ENCODE results near the gene PA2G4.

The PA2G4 gene

GRCh38 chr12:56127888-56128669, 23.7 kb downstream of the PA2G4 start, which contains the start of gene ESYT1:
Gene ESYT1, plus strand, starts transcription at chr12:56128267. Its CDS starts 53 bp downstream, at chr12:56128320.
- H3K9me3 ChIP-seq (ENCODE audit: control insufficient read depth, insufficient read depth, low read length), result no peaks in the 10 kb centered on the region
- H3K27ac ChIP-seq (ENCODE audit: low read depth, low read length), result peak within 1 kb of the TSS; percentile 95
- H3K9ac ChIP-seq (ENCODE audit: low read depth, low read length), result peak within 1 kb of the TSS; percentile 80
- H3K27me3 ChIP-seq (ENCODE audit: control insufficient read depth, insufficient read depth, low read length), result no peaks in the 10 kb centered on the region
- peaks cover 27% of the 10 kb centered on the region for H3K36me3 ChIP-seq (ENCODE audit: control insufficient read depth, insufficient read depth, low read length)
- H3K4me3 ChIP-seq (ENCODE audit: low read depth, low read length), result peak within 1 kb of the TSS; percentile 82
- H3K4me1 ChIP-seq (ENCODE audit: control insufficient read depth, insufficient read depth, low read length), result peaks cover 19% of the 10 kb centered on the region

- H3K4me1 ChIP-seq (ENCODE audit: control insufficient read depth, insufficient read depth, low read length), result peaks cover 19% of the 10 kb centered on the region
Measured at GRCh38 chr12:56128670-56129205, 24.4 kb downstream of the PA2G4 start.

GRCh38 chr12:56129206-56129941, 25.0 kb downstream of the PA2G4 start:
- Histone ChIP-seq H3K9me3 (ENCODE audit: control insufficient read depth, insufficient read depth, low read length) (no peaks in the 10 kb centered on the region), H3K27ac (ENCODE audit: low read depth, low read length) (peak overlapping the region; percentile 48), H3K4me1 (ENCODE audit: control insufficient read depth, insufficient read depth, low read length) (peaks cover 19% of the 10 kb centered on the region), H3K36me3 (ENCODE audit: control insufficient read depth, insufficient read depth, low read length) (peaks cover 40% of the 10 kb centered on the region), H3K9ac (ENCODE audit: low read depth, low read length) (peak overlapping the region; percentile 80), H3K27me3 (ENCODE audit: control insufficient read depth, insufficient read depth, low read length) (no peaks in the 10 kb centered on the region), H3K4me3 (ENCODE audit: low read depth, low read length) (peak overlapping the region; percentile 82)

More at GRCh38 chr12:56128670-56129205, 24.4 kb downstream of the PA2G4 start:
- no peaks in the 10 kb centered on the region for H3K27me3 ChIP-seq (ENCODE audit: control insufficient read depth, insufficient read depth, low read length)
- H3K36me3 ChIP-seq (ENCODE audit: control insufficient read depth, insufficient read depth, low read length), result peaks cover 34% of the 10 kb centered on the region
- H3K4me3 ChIP-seq (ENCODE audit: low read depth, low read length), result peak overlapping the region; percentile 82
- no peaks in the 10 kb centered on the region for H3K9me3 ChIP-seq (ENCODE audit: control insufficient read depth, insufficient read depth, low read length)
- H3K9ac ChIP-seq (ENCODE audit: low read depth, low read length), result peak overlapping the region; percentile 80
- peak overlapping the region; percentile 95 for H3K27ac ChIP-seq (ENCODE audit: low read depth, low read length)

GRCh38 chr12:56129942-56130495, 25.7 kb downstream of the PA2G4 start:
- Histone ChIP-seq H3K4me1 (ENCODE audit: control insufficient read depth, insufficient read depth, low read length) (peaks cover 19% of the 10 kb centered on the region), H3K27me3 (ENCODE audit: control insufficient read depth, insufficient read depth, low read length) (no peaks in the 10 kb centered on the region), H3K9me3 (ENCODE audit: control insufficient read depth, insufficient read depth, low read length) (no peaks in the 10 kb centered on the region), H3K36me3 (ENCODE audit: control insufficient read depth, insufficient read depth, low read length) (peaks cover 46% of the 10 kb centered on the region), H3K4me3 (ENCODE audit: low read depth, low read length) (peak overlapping the region; percentile 82), H3K9ac (ENCODE audit: low read depth, low read length) (no peak overlapping the region), H3K27ac (ENCODE audit: low read depth, low read length) (no peak overlapping the region)

GRCh38 chr12:56130876-56131275, 26.5 kb downstream of the PA2G4 start:
- Histone ChIP-seq H3K9ac (ENCODE audit: low read depth, low read length) (no peak overlapping the region), H3K27ac (ENCODE audit: low read depth, low read length) (no peak overlapping the region), H3K4me1 (ENCODE audit: control insufficient read depth, insufficient read depth, low read length) (peaks cover 19% of the 10 kb centered on the region), H3K36me3 (ENCODE audit: control insufficient read depth, insufficient read depth, low read length) (peaks cover 50% of the 10 kb centered on the region), H3K27me3 (ENCODE audit: control insufficient read depth, insufficient read depth, low read length) (no peaks in the 10 kb centered on the region), H3K9me3 (ENCODE audit: control insufficient read depth, insufficient read depth, low read length) (no peaks in the 10 kb centered on the region), H3K4me3 (ENCODE audit: low read depth, low read length) (no peak overlapping the region)

GRCh38 chr12:56134897-56135296, 30.5 kb downstream of the PA2G4 start:
- Histone ChIP-seq H3K36me3 (ENCODE audit: control insufficient read depth, insufficient read depth, low read length) (peaks cover 86% of the 10 kb centered on the region), H3K27me3 (ENCODE audit: control insufficient read depth, insufficient read depth, low read length) (no peaks in the 10 kb centered on the region)

GRCh38 chr12:56137853-56138571, 33.7 kb downstream of the PA2G4 start:
- Histone ChIP-seq H3K27me3 (ENCODE audit: control insufficient read depth, insufficient read depth, low read length) (no peaks in the 10 kb centered on the region), H3K4me3 (ENCODE audit: low read depth, low read length) (no peak overlapping the region), H3K27ac (ENCODE audit: low read depth, low read length) (no peak overlapping the region), H3K9me3 (ENCODE audit: control insufficient read depth, insufficient read depth, low read length) (0 out of 2 replicates have a peak, but pooled peaks cover 4% of the 10 kb centered on the region), H3K9ac (ENCODE audit: low read depth, low read length) (no peak overlapping the region), H3K4me1 (ENCODE audit: control insufficient read depth, insufficient read depth, low read length) (no peaks in the 10 kb centered on the region), H3K36me3 (ENCODE audit: control insufficient read depth, insufficient read depth, low read length) (peaks cover 87% of the 10 kb centered on the region)

More at GRCh38 chr12:56134897-56135296, 30.5 kb downstream of the PA2G4 start:
- no peak overlapping the region for H3K27ac ChIP-seq (ENCODE audit: low read depth, low read length)
- no peak overlapping the region for H3K4me3 ChIP-seq (ENCODE audit: low read depth, low read length)
- H3K9me3 ChIP-seq (ENCODE audit: control insufficient read depth, insufficient read depth, low read length), result no peaks in the 10 kb centered on the region
- H3K9ac ChIP-seq (ENCODE audit: low read depth, low read length), result no peak overlapping the region
- no peaks in the 10 kb centered on the region for H3K4me1 ChIP-seq (ENCODE audit: control insufficient read depth, insufficient read depth, low read length)

GRCh38 chr12:56141946-56142784, 37.8 kb downstream of the PA2G4 start:
- 0 out of 2 replicates have a peak, but pooled peaks cover 4% of the 10 kb centered on the region for H3K9me3 ChIP-seq (ENCODE audit: control insufficient read depth, insufficient read depth, low read length)
- no peak overlapping the region for H3K27ac ChIP-seq (ENCODE audit: low read depth, low read length)
- H3K9ac ChIP-seq (ENCODE audit: low read depth, low read length), result no peak overlapping the region
- H3K4me1 ChIP-seq (ENCODE audit: control insufficient read depth, insufficient read depth, low read length), result no peaks in the 10 kb centered on the region
- H3K27me3 ChIP-seq (ENCODE audit: control insufficient read depth, insufficient read depth, low read length), result no peaks in the 10 kb centered on the region
- H3K4me3 ChIP-seq (ENCODE audit: low read depth, low read length), result no peak overlapping the region
- H3K36me3 ChIP-seq (ENCODE audit: control insufficient read depth, insufficient read depth, low read length), result peaks cover 79% of the 10 kb centered on the region

GRCh38 chr12:56143217-56143616, 38.9 kb downstream of the PA2G4 start:
- no peaks in the 10 kb centered on the region for H3K4me1 ChIP-seq (ENCODE audit: control insufficient read depth, insufficient read depth, low read length)
- H3K9me3 ChIP-seq (ENCODE audit: control insufficient read depth, insufficient read depth, low read length), result 0 out of 2 replicates have a peak, but pooled peaks cover 4% of the 10 kb centered on the region
- peaks cover 68% of the 10 kb centered on the region for H3K36me3 ChIP-seq (ENCODE audit: control insufficient read depth, insufficient read depth, low read length)
- H3K4me3 ChIP-seq (ENCODE audit: low read depth, low read length), result no peak overlapping the region
- no peak overlapping the region for H3K9ac ChIP-seq (ENCODE audit: low read depth, low read length)
- no peak overlapping the region for H3K27ac ChIP-seq (ENCODE audit: low read depth, low read length)
- H3K27me3 ChIP-seq (ENCODE audit: control insufficient read depth, insufficient read depth, low read length), result no peaks in the 10 kb centered on the region

Measured in HUES48 (cell line).